Endothelial cell of umbilical vein (primary cell): ENCODE data around the gene NPIPA3.
"Not testable (repeated sequence)": the region's sequence is repeated elsewhere in the genome, so short reads cannot be mapped to it uniquely, and the experiment has no call there.

ENCODE experiments used
- POLR2A ChIP-seq: IDR thresholded peaks from 2 replicates; pipeline ENCODE4 v1.6.1; 2012; ENCODE audit warnings: low read depth, mild to moderate bottlenecking, control low read depth, low read length
- TF ChIP-seq, protein P1 (sequence below), 2 donors: IDR thresholded peaks; 1 replicate in 1 of 2; 2 replicates in 1 of 2; pipeline ENCODE4 v1.5.1; 2011; ENCODE audit warnings: low read length in 2 of 2, mild to moderate bottlenecking in 2 of 2, moderate library complexity in 2 of 2, control low read depth in 1 of 2, inconsistent platforms in 1 of 2, low read depth in 1 of 2; ENCODE audit not compliant: insufficient read depth in 1 of 2; ENCODE audit errors: extremely low read depth in 1 of 2

DNA sequence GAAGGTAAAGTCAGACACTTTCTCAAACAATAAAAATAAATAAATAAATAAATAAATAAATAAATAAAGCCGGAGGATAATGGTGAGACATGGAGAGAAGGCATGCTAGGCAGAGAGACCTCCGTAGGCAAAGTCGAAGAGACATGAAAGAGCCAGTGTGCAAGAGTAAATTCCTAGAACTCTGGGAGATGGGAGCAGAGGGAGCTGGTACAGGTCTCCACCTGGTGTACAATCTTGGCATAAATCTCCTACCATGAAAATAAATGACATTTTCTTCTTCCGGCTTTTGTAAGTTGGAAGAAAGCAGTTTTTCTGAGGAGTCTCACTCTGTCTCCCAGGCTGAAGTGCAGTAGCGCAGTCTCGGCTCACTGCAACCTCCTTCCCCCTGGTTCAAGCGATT lies 1.4 kb upstream of the NPIPA3 start:
- TF ChIP-seq, protein P1, sequence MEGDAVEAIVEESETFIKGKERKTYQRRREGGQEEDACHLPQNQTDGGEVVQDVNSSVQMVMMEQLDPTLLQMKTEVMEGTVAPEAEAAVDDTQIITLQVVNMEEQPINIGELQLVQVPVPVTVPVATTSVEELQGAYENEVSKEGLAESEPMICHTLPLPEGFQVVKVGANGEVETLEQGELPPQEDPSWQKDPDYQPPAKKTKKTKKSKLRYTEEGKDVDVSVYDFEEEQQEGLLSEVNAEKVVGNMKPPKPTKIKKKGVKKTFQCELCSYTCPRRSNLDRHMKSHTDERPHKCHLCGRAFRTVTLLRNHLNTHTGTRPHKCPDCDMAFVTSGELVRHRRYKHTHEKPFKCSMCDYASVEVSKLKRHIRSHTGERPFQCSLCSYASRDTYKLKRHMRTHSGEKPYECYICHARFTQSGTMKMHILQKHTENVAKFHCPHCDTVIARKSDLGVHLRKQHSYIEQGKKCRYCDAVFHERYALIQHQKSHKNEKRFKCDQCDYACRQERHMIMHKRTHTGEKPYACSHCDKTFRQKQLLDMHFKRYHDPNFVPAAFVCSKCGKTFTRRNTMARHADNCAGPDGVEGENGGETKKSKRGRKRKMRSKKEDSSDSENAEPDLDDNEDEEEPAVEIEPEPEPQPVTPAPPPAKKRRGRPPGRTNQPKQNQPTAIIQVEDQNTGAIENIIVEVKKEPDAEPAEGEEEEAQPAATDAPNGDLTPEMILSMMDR (IDR thresholded peaks at IDR 0.05; ENCODE audit: extremely low read depth in 1 of 2, insufficient read depth in 1 of 2, low read depth in 1 of 2, low read length in 2 of 2) = not testable (repeated sequence)
- not testable (repeated sequence) for TF ChIP-seq POLR2A
